H1 (cell line): ENCODE results near the gene NDUFB10. TPM values are rescaled to one million over a fixed set of nuclear protein-coding genes. Genes with fewer than 3 reads are reported as not detected.

ENCODE experiments used
- CTCF ChIA-PET: fragments of 300-600 bp; sonication (Branson Sonifier 250); formaldehyde crosslinking; loops from one replicate; lab custom pipeline; 2021; ENCODE audit not compliant: partially characterized antibody; lab: Charles Lee
- POLR2A ChIA-PET: fragments of 300-600 bp; sonication (Branson Sonifier 250); formaldehyde crosslinking; loops from one replicate; lab custom pipeline; 2021; ENCODE audit warnings: inconsistent platforms; ENCODE audit not compliant: partially characterized antibody; lab: Charles Lee
- DNase-seq, 2 experiments: peaks; one replicate each; pipeline versions ENCODE4 v3.0.0 to v3.0.0-alpha.2; 2010 to 2022; ENCODE audit warnings: low spot score in 2 of 2, low read depth in 1 of 2, mixed read lengths in 1 of 2
- FAIRE-seq: peaks from 2 replicates; lab custom pipeline; 2011; peaks lifted over from hg19 to GRCh38; lab: Jason Lieb, UNC
- H2AFZ ChIP-seq: 2 replicates; pipeline ENCODE4 v1.8.1; 2012; ENCODE audit warnings: low read length, inconsistent platforms
- H2AK5ac ChIP-seq: 2 replicates; pipeline ENCODE4 v1.6.1; 2013; ENCODE audit warnings: low read depth, low read length
- H2BK120ac ChIP-seq: replicated peaks from 2 replicates; pipeline ENCODE3; 2013; ENCODE audit warnings: low read depth, low read length, inconsistent platforms
- H2BK12ac ChIP-seq: 2 replicates; pipeline ENCODE4 v1.6.1; 2013; ENCODE audit warnings: low read depth, low read length
- H2BK15ac ChIP-seq: 2 replicates; pipeline ENCODE4 v1.6.1; 2013; ENCODE audit warnings: low read length
- H2BK20ac ChIP-seq: 2 replicates; pipeline ENCODE4 v1.6.1; 2013; ENCODE audit warnings: low read length
- H2BK5ac ChIP-seq: 2 replicates; pipeline ENCODE4 v1.6.1; 2013; ENCODE audit warnings: low read depth, low read length
- H3K14ac ChIP-seq: 2 replicates; pipeline ENCODE4 v1.6.1; 2013; ENCODE audit warnings: inconsistent platforms; ENCODE audit not compliant: insufficient read length
- H3K18ac ChIP-seq: 2 replicates; pipeline ENCODE4 v1.6.1; 2013; ENCODE audit warnings: low read length; ENCODE audit errors: extremely low read depth
- H3K23ac ChIP-seq: 2 replicates; pipeline ENCODE4 v1.6.1; 2013; ENCODE audit warnings: inconsistent platforms; ENCODE audit not compliant: insufficient read length
- H3K23me2 ChIP-seq: 2 replicates; pipeline ENCODE4 v1.6.1; 2013; ENCODE audit warnings: low read depth, low read length
- H3K27ac ChIP-seq: 2 replicates; pipeline ENCODE4 v1.6.1; 2011; ENCODE audit warnings: low read depth, low read length, inconsistent platforms
- H3K27me3 ChIP-seq, 4 experiments: replicated peaks in 1 of 4; 1 replicate in 1 of 4; 2 replicates in 3 of 4; pipeline versions ENCODE4 v1.6.1 to v1.8.1; 2011 to 2013; ENCODE audit warnings: low read length in 3 of 4, mild to moderate bottlenecking in 3 of 4, inconsistent platforms in 2 of 4, mixed read lengths in 2 of 4, moderate library complexity in 1 of 4; ENCODE audit not compliant: control insufficient read depth in 3 of 4, insufficient read depth in 3 of 4; ENCODE audit errors: extremely low read depth in 1 of 4
- H3K36me3 ChIP-seq, 4 experiments: 2 replicates each; pipeline versions ENCODE4 v1.6.1 to v1.8.1; 2011 to 2013; ENCODE audit warnings: mild to moderate bottlenecking in 4 of 4, low read length in 3 of 4, moderate library complexity in 2 of 4, control low read depth in 1 of 4, inconsistent platforms in 1 of 4; ENCODE audit not compliant: insufficient read depth in 4 of 4, control insufficient read depth in 2 of 4
- H3K4ac ChIP-seq: replicated peaks from 2 replicates; pipeline ENCODE3; 2013; ENCODE audit warnings: low read length, low read depth, mixed read lengths, inconsistent platforms; ENCODE audit not compliant: insufficient read length
- H3K4me1 ChIP-seq, 4 experiments: replicated peaks in 1 of 4; 1 replicate in 1 of 4; 2 replicates in 3 of 4; pipeline versions ENCODE4 v1.6.1 to v1.8.1; 2011 to 2013; ENCODE audit warnings: low read length in 3 of 4, inconsistent platforms in 2 of 4, mixed read lengths in 1 of 4; ENCODE audit not compliant: insufficient read depth in 4 of 4, control insufficient read depth in 3 of 4
- H3K4me2 ChIP-seq, 2 experiments: 2 replicates each; pipeline versions ENCODE4 v1.6.1 to v1.8.1; 2011 to 2013; ENCODE audit warnings: low read depth in 2 of 2, low read length in 2 of 2, control low read depth in 1 of 2, inconsistent platforms in 1 of 2, mild to moderate bottlenecking in 1 of 2; ENCODE audit not compliant: insufficient read depth in 1 of 2
- H3K4me3 ChIP-seq, 4 experiments: fragments of 200-600, 300-600 bp in 1 of 4; sonication (generic), shearing (Covaris generic), sonication (Bioruptor Twin) in 1 of 4; 2 replicates each; pipeline versions ENCODE4 v1.5.1 to v1.8.1; 2011 to 2016; ENCODE audit warnings: low read length in 4 of 4, low read depth in 3 of 4, control low read depth in 2 of 4, inconsistent platforms in 2 of 4, mild to moderate bottlenecking in 2 of 4, mixed read lengths in 1 of 4, moderate library complexity in 1 of 4; ENCODE audit not compliant: insufficient read depth in 2 of 4; ENCODE audit errors: extremely low read depth in 1 of 4
- H3K56ac ChIP-seq: replicated peaks from 2 replicates; pipeline ENCODE3; 2013; ENCODE audit warnings: low read depth, mild to moderate bottlenecking, mixed read lengths, low read length, inconsistent platforms; ENCODE audit not compliant: insufficient read length
- H3K79me1 ChIP-seq: 2 replicates; pipeline ENCODE4 v1.6.1; 2013; ENCODE audit warnings: low read depth, low read length, control low read depth
- H3K79me2 ChIP-seq, 2 experiments: 2 replicates each; pipeline versions ENCODE4 v1.6.1 to v1.8.1; 2012 to 2013; ENCODE audit warnings: low read length in 2 of 2, mild to moderate bottlenecking in 2 of 2, inconsistent platforms in 1 of 2; ENCODE audit not compliant: insufficient read depth in 2 of 2, control insufficient read depth in 1 of 2
- H3K9ac ChIP-seq, 4 experiments: replicated peaks in 1 of 4; 1 replicate in 1 of 4; 2 replicates in 3 of 4; pipeline versions ENCODE4 v1.6.1 to v1.8.1; 2011 to 2013; ENCODE audit warnings: low read depth in 3 of 4, low read length in 3 of 4, control low read depth in 2 of 4, mild to moderate bottlenecking in 2 of 4, moderate library complexity in 2 of 4, inconsistent platforms in 1 of 4; ENCODE audit errors: extremely low read depth in 1 of 4
- H3K9me3 ChIP-seq, 2 experiments: 2 replicates each; pipeline versions ENCODE4 v1.6.1 to v1.8.1; 2012 to 2013; ENCODE audit warnings: mild to moderate bottlenecking in 2 of 2, moderate library complexity in 2 of 2, control low read depth in 1 of 2, inconsistent platforms in 1 of 2, low read depth in 1 of 2, low read length in 1 of 2, mixed read lengths in 1 of 2; ENCODE audit not compliant: insufficient read depth in 2 of 2
- H4K20me1 ChIP-seq, 2 experiments: replicated peaks in 1 of 2; 2 replicates each; pipeline versions ENCODE3 to v1.8.1; 2011 to 2013; ENCODE audit warnings: inconsistent platforms in 2 of 2, low read length in 2 of 2, mild to moderate bottlenecking in 1 of 2; ENCODE audit not compliant: insufficient read depth in 2 of 2, control insufficient read depth in 1 of 2
- H4K5ac ChIP-seq: 2 replicates; pipeline ENCODE4 v1.6.1; 2013; ENCODE audit warnings: low read length, low read depth, mixed read lengths, inconsistent platforms; ENCODE audit not compliant: insufficient read length
- H4K8ac ChIP-seq: 2 replicates; pipeline ENCODE4 v1.8.0; 2013; ENCODE audit warnings: mild to moderate bottlenecking, moderate library complexity, low read length, inconsistent platforms; ENCODE audit not compliant: insufficient read depth; ENCODE audit errors: extremely low read depth
- H4K91ac ChIP-seq: replicated peaks from 2 replicates; pipeline ENCODE3; 2013; ENCODE audit warnings: low read length, mixed read lengths, inconsistent platforms; ENCODE audit not compliant: insufficient read length
- ASH2L ChIP-seq: fragments of 200-600, 300-600 bp; sonication (generic); IDR thresholded peaks from one replicate; pipeline ENCODE4 v1.7.1; 2017; ENCODE audit warnings: low read length
- BCL11A ChIP-seq, 2 experiments: IDR thresholded peaks; one replicate each; pipeline ENCODE4 v1.6.1; 2011; ENCODE audit warnings: low read depth in 2 of 2, low read length in 2 of 2, mild to moderate bottlenecking in 2 of 2
- CHD1 ChIP-seq: IDR thresholded peaks from 2 replicates; pipeline ENCODE4 v1.6.1; 2012; ENCODE audit warnings: low read depth, low read length, improper control_type of control experiment
- CTBP2 ChIP-seq: IDR thresholded peaks from 2 replicates; pipeline ENCODE4 v1.7.0; 2011; ENCODE audit warnings: borderline replicate concordance, mild to moderate bottlenecking, moderate library complexity, mixed read lengths, low read length; ENCODE audit not compliant: insufficient read depth, insufficient read length
- EGR1 ChIP-seq: IDR thresholded peaks from 2 replicates; pipeline ENCODE4 v1.6.1; 2011; ENCODE audit warnings: low read depth, low read length, borderline replicate concordance
- EZH2 ChIP-seq: fragments of 200-600 bp; sonication (generic); IDR thresholded peaks from 2 replicates; pipeline ENCODE4 v1.7.1; 2012; ENCODE audit warnings: low read depth, mild to moderate bottlenecking, moderate library complexity, low read length, inconsistent platforms; ENCODE audit not compliant: severe bottlenecking
- FOSL1 ChIP-seq: IDR thresholded peaks from 2 replicates; pipeline ENCODE4 v1.6.1; 2011; ENCODE audit warnings: mild to moderate bottlenecking, low read depth, low read length, moderate library complexity; ENCODE audit not compliant: insufficient read depth
- KDM4A ChIP-seq: IDR thresholded peaks from one replicate; pipeline ENCODE4 v1.7.1; 2012; ENCODE audit warnings: low read depth, mild to moderate bottlenecking, moderate library complexity, low read length, inconsistent platforms; ENCODE audit not compliant: severe bottlenecking
- RAD21 ChIP-seq, 2 experiments: IDR thresholded peaks in 1 of 2; conservative IDR thresholded peaks in 1 of 2; 2 replicates each; pipeline ENCODE4 v1.6.1; 2011; ENCODE audit warnings: low read depth in 2 of 2, low read length in 2 of 2, improper control_type of control experiment in 1 of 2, inconsistent platforms in 1 of 2, mild to moderate bottlenecking in 1 of 2, moderate library complexity in 1 of 2
- RBBP5 ChIP-seq: IDR thresholded peaks from 2 replicates; pipeline ENCODE4 v1.7.1; 2012; ENCODE audit warnings: low read depth, mild to moderate bottlenecking, inconsistent platforms, low read length, moderate library complexity, borderline replicate concordance
- RNF2 ChIP-seq: fragments of 200-900, 300-1000 bp; sonication (generic); IDR thresholded peaks from 2 replicates; pipeline ENCODE4 v1.7.1; 2016; ENCODE audit warnings: borderline replicate concordance, low read depth, mild to moderate bottlenecking, antibody characterized with exemption, low read length; ENCODE audit not compliant: poor library complexity, severe bottlenecking; ENCODE audit errors: missing control alignments
- WGBS, 2 experiments: shearing (Covaris generic) in 1 of 2; methylation state at CpG; one replicate each; pipeline versions ENCODE4 v1.1.6 to v1.1.7; 2013 to 2015; ENCODE audit warnings: low lambda C conversion rate in 2 of 2, mixed read lengths in 2 of 2, inconsistent platforms in 1 of 2, low coverage in 1 of 2, missing lambda C conversion rate in 1 of 2; ENCODE audit not compliant: insufficient replicate concordance in 2 of 2, insufficient coverage in 1 of 2, insufficient read length in 1 of 2; ENCODE audit errors: extremely low coverage in 1 of 2, missing lambda C conversion rate in 1 of 2; 5-methylcytosine and 5-hydroxymethylcytosine counted together
- polyA plus RNA-seq, 7 experiments: library from polyadenylated mRNA; depleted of rRNA in 3 of 7; stranded (reverse) in 5 of 7; unstranded in 2 of 7; fragments of >200 nt in 5 of 7; fragments of 200-250 nt in 2 of 7; gene quantifications; 1 replicate in 5 of 7; 2 replicates in 1 of 7; 4 replicates in 1 of 7; pipeline versions ENCODE4 v1.2.1 to v1.2.3, GENCODE V29; 2011 to 2013; ENCODE audit warnings: missing spikeins in 2 of 7, mixed read lengths in 2 of 7
- total RNA-seq: library from RNA; stranded (reverse); fragmentation: NEBNext Ultra II Directional; extraction: Animal tissue kit (Norgen Biotek cat#: 25700); gene quantifications from 2 replicates; pipeline ENCODE4 v1.2.1, GENCODE V29; 2021

NDUFB10 gene
- total and polyA plus RNA-seq, 2 of the 8 experiments (the other 6 are each of a cell fraction or from before 2014, with no cell fraction given), result 183 to 194 TPM

GRCh38 chr16:1924095-1924494, 35.2 kb upstream of the NDUFB10 start:
- peaks cover 17 to 58% (median 39%) of the 10 kb centered on the region in 4 experiments for H3K27me3 ChIP-seq
- no peak overlapping the region for H2BK120ac ChIP-seq
- H3K18ac ChIP-seq, result peak overlapping the region; percentile 32; the same call in 1 of the 2 replicates
- CTCF ChIA-PET, result interaction anchor here (0.6 to 2.8 kb wide), 21 partner anchors 8 to 452 kb away, joined by 3 to 21 read pairs (median 5); partner anchors contain the start of genes MEIOB, RNF151, RPL3L and RPS2
- peak overlapping the region; percentile 79 for H4K91ac ChIP-seq
- POLR2A ChIA-PET, result interaction anchor here (0.7 to 2.1 kb wide), 9 partner anchors 9 to 78 kb away, joined by 3 to 18 read pairs (median 4); partner anchors contain the start of genes RNF151 and RPS2
- H3K23ac ChIP-seq, result no peak overlapping the region
- no peak overlapping the region for H3K4ac ChIP-seq
- H3K23me2 ChIP-seq, result peaks cover 2% of the 10 kb centered on the region; the same call in 1 of the 2 replicates
- DNase-seq (no peak), FAIRE-seq (no peak)
- H3K9ac ChIP-seq, result no peak overlapping the region
- no peaks in the 10 kb centered on the region for H3K36me3 ChIP-seq
- 0 out of 2 replicates have a peak overlapping the region, but pooled peaks have one; percentile 28 for H2AFZ ChIP-seq
- no peak overlapping the region for H3K27ac ChIP-seq
- H3K14ac ChIP-seq, result no peak overlapping the region
- peak overlapping the region; percentile 57; the same call in 1 of the 2 replicates for H2AK5ac ChIP-seq
- H3K9me3 ChIP-seq, result no peaks in the 10 kb centered on the region
- H4K20me1 ChIP-seq, result peaks cover 0 to 4% of the 10 kb centered on the region in 2 experiments
- H2BK20ac ChIP-seq, result 0 out of 2 replicates have a peak overlapping the region, but pooled peaks have one; percentile 1
- no peak overlapping the region for H3K56ac ChIP-seq
- no peak overlapping the region for H4K8ac ChIP-seq
- no peak overlapping the region for H2BK15ac ChIP-seq
- no peaks in the 10 kb centered on the region for H3K79me1 ChIP-seq
- H3K4me2 ChIP-seq, result peak overlapping the region; percentile 16 to 56
- H3K79me2 ChIP-seq, result no peaks in the 10 kb centered on the region
- H4K5ac ChIP-seq, result no peak overlapping the region
- peak overlapping the region; percentile 71; the same call in 1 of the 2 replicates for H2BK5ac ChIP-seq
- H2BK12ac ChIP-seq, result peak overlapping the region; percentile 63; the same call in 1 of the 2 replicates
- peak overlapping the region in 1 of 4 experiments; percentile 47; a peak in 4 of 8 replicates for H3K4me3 ChIP-seq
- H3K4me1 ChIP-seq, result peaks cover 4 to 23% (median 13%) of the 10 kb centered on the region in 4 experiments
- 64% methylated on average over 5 of the region's 5 CpGs; no CpG with 5 or more reads in 1 of the 2 experiments for WGBS, 2 experiments
- no peak for TF ChIP-seq EZH2
- no peak for TF ChIP-seq ASH2L
- no peak for TF ChIP-seq EGR1
- no peak for TF ChIP-seq RNF2
- TF ChIP-seq RBBP5, result no peak
- no peak for TF ChIP-seq RAD21 (IDR thresholded peaks at IDR 0.05 in 1 of 2, conservative IDR thresholded peaks at IDR 0.05 in 1 of 2; ENCODE audit: low read depth in 2 of 2, low read length in 2 of 2)
- no peak for TF ChIP-seq KDM4A
- TF ChIP-seq CHD1, result no peak
- TF ChIP-seq CTBP2, result no peak
- no peak for TF ChIP-seq BCL11A (IDR thresholded peaks at IDR 0.05; ENCODE audit: low read depth in 2 of 2, low read length in 2 of 2)
- no peak for TF ChIP-seq FOSL1
